Suprapubic skin (tissue), 3 donors: ENCODE results near the gene DCPS.
"Not testable (repeated sequence)": the region's sequence is repeated elsewhere in the genome, so short reads cannot be mapped to it uniquely, and the experiment has no call there.

Source experiments
- POLR2AphosphoS5 ChIP-seq, 3 donors: sonication (generic); formaldehyde crosslinking; IDR thresholded peaks; one replicate each; pipeline ENCODE4 v1.6.1; 2017; ENCODE audit warnings: antibody characterized with exemption in 3 of 3
- TF ChIP-seq, protein P1 (sequence below), 2 donors: fragments of 200-600 bp in 1 of 2; fragments of 450-650 bp in 1 of 2; sonication (generic) in 1 of 2; IDR thresholded peaks; one replicate each; pipeline ENCODE4 v1.5.1; 2016 to 2019; ENCODE audit warnings: antibody characterized with exemption in 2 of 2, mild to moderate bottlenecking in 1 of 2, moderate library complexity in 1 of 2

DNA sequence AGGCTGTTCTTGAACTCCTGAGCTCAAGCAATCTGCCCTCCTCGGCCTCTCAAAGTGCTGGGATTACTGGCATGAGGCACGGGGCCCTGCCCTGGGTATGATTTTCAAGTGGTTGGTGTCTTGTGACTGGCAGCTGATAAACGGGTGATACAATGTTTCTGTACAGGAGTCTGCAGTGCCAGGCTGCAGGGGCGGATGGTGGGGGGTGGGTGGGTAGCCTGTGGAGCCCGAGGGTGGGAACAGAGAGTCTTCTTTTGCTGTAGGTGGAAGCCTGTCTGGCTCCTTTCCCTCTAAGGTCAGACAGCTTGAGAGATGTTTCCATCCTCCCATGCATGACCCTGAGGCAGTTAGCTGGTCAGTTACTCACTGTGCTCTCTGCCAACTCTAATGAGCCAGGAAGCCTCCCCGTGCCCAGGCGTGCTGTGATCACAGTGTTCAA, 90.8 kb downstream of the DCPS start:
- not testable (repeated sequence) for TF ChIP-seq POLR2AphosphoS5 (IDR thresholded peaks at IDR 0.05)
- TF ChIP-seq, protein P1, sequence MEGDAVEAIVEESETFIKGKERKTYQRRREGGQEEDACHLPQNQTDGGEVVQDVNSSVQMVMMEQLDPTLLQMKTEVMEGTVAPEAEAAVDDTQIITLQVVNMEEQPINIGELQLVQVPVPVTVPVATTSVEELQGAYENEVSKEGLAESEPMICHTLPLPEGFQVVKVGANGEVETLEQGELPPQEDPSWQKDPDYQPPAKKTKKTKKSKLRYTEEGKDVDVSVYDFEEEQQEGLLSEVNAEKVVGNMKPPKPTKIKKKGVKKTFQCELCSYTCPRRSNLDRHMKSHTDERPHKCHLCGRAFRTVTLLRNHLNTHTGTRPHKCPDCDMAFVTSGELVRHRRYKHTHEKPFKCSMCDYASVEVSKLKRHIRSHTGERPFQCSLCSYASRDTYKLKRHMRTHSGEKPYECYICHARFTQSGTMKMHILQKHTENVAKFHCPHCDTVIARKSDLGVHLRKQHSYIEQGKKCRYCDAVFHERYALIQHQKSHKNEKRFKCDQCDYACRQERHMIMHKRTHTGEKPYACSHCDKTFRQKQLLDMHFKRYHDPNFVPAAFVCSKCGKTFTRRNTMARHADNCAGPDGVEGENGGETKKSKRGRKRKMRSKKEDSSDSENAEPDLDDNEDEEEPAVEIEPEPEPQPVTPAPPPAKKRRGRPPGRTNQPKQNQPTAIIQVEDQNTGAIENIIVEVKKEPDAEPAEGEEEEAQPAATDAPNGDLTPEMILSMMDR (IDR thresholded peaks at IDR 0.05), result not testable (repeated sequence)
